Heart right ventricle (tissue), 16 donors: ENCODE data around the gene ZNF341. TPM values are rescaled to one million over a fixed set of nuclear protein-coding genes. Genes with fewer than 3 reads are reported as not detected.

Experiments
- ATAC-seq, 8 donors: fragments of 200-7000 bp; cut with Tn5 transposase; one replicate each; pipeline ENCODE4 v1.9.1; 2020; ENCODE audit warnings: mild to moderate bottlenecking in 8 of 8, moderate library complexity in 8 of 8, moderate number of reproducible peaks in 1 of 8
- DNase-seq, 2 donors: peaks; one replicate each; pipeline ENCODE4 v3.0.0-alpha.2; 2020
- H3K27ac ChIP-seq, 10 donors: fragments of 200-600 bp; sonication (generic) in 2 of 10; one replicate each; pipeline versions ENCODE4 v1.5.0 to v1.8.0; 2020 to 2022; ENCODE audit warnings: mild to moderate bottlenecking in 3 of 10
- H3K27me3 ChIP-seq, 7 donors: fragments of 200-600 bp; one replicate each; pipeline ENCODE4 v1.8.0; 2021 to 2022; ENCODE audit warnings: mild to moderate bottlenecking in 2 of 7
- H3K36me3 ChIP-seq, 9 donors: fragments of 200-600 bp; sonication (generic) in 1 of 9; one replicate each; pipeline versions ENCODE4 v1.5.0 to v1.8.0; 2020 to 2022; ENCODE audit warnings: mild to moderate bottlenecking in 2 of 9
- H3K4me1 ChIP-seq, 9 donors: fragments of 200-600 bp; sonication (generic) in 1 of 9; one replicate each; pipeline versions ENCODE4 v1.5.0 to v1.8.0; 2020 to 2022; ENCODE audit warnings: mild to moderate bottlenecking in 4 of 9
- H3K4me3 ChIP-seq, 10 donors: fragments of 200-600 bp; sonication (generic) in 2 of 10; one replicate each; pipeline versions ENCODE4 v1.5.0 to v1.8.0; 2020 to 2022; ENCODE audit warnings: mild to moderate bottlenecking in 7 of 10, moderate library complexity in 2 of 10
- H3K9me3 ChIP-seq, 11 donors: fragments of 200-600 bp in 10 of 11; sonication (generic) in 2 of 11; one replicate each; pipeline versions ENCODE4 v1.5.0 to v1.8.0; 2013 to 2022; ENCODE audit warnings: mild to moderate bottlenecking in 2 of 11, control low read depth in 1 of 11, moderate library complexity in 1 of 11
- CTCF ChIP-seq, 9 donors: fragments of 200-600 bp; sonication (generic) in 2 of 9; IDR thresholded peaks; one replicate each; pipeline versions ENCODE4 v1.5.0 to v1.8.0; 2021 to 2022; ENCODE audit warnings: antibody characterized with exemption in 9 of 9, mild to moderate bottlenecking in 5 of 9, moderate library complexity in 1 of 9
- WGBS, 2 donors: extraction: QIAGEN DNeasy Blood & Tissue Kit; methylation state at CpG; one replicate each; pipeline ENCODE4 v1.1.7; 2013; ENCODE audit warnings: inconsistent platforms in 1 of 2; 5-methylcytosine and 5-hydroxymethylcytosine counted together
- intact Hi-C, 10 donors: fragments of 100-400 bp; cut with DNase I; formaldehyde crosslinking; loops; one replicate each; pipeline versions ENCODE4 v1.11.1 to v1.14.2; 2022
- polyA plus RNA-seq, 2 donors: library from polyadenylated mRNA; stranded (reverse); fragments of 200-250 nt; gene quantifications; one replicate each; pipeline ENCODE4 v1.2.3, GENCODE V29; 2013
- total RNA-seq, 10 donors: library from RNA; stranded (reverse); fragmentation: NEBNext Ultra II Directional in 3 of 10; extraction: Animal tissue kit (Norgen Biotek cat#: 25700) in 3 of 10; gene quantifications; one replicate each; pipeline versions ENCODE4 v1.2.1 to v1.2.4, GENCODE V29; 2021 to 2023
- donor health status: Arrhythmogenic right ventricular cardiomyopathy.
- donor health status: ischemic (EF 13 %, LVEDD 7.1; RV severe dilation, severe dysfunction).
- donor health status: healthy with polysubstance abuse.
- donor health status: DM: no; HTN: yes; CAD: no.
- donor health status: DM: no; HTN: no; CAD: no.
- donor health status: ischemic (EF 25% LVEDD 6.9; RV normal size, moderate dysfunction).
- donor health status: ischemic (EF 25% LVEDD 5.7; RV mildly dilated, moderate dysfunction).
- donor health status: healthy.
- donor health status: DM: yes; HTN: yes; CAD: no.
- donor health status: Ischemic cardiomyopathy.
- donor health status: ischemic (EF 35%, LVEDD 5.7; RV mildly dilated, moderate dysfunction).
- donor health status: nonischemic (EF 11% LVEDD 7.7; RV severe dilation, severe dysfunction).
- donor health status: DM: yes; HTN: yes; CAD: no.
- donor health status: PGD.
- donor health status: ischemic (EF 29% LVEDD 5.4; RV normal size, mild dysfunction).
- donor health status: nonischemic (EF 23%, LVEDD 6.1; RV moderate dilation, normal function).

ZNF341 gene
- total and polyA plus RNA-seq, 12 donors = 0.85 to 3.7 (median 1.7) TPM

- TF ChIP-seq CTCF (IDR thresholded peaks at IDR 0.05) = peak in 2 of 9 donors; percentile 16 to 18
- Histone ChIP-seq H3K27ac (peak overlapping the region in 2 of 10 donors; percentile 45 to 53), H3K4me1 (peaks cover 34 to 94% (median 89%) of the 10 kb centered on the region in 9 donors), H3K27me3 (no peaks in the 10 kb centered on the region), H3K36me3 (peaks cover 0 to 13% (median 0%) of the 10 kb centered on the region in 9 donors), H3K9me3 (no peaks in the 10 kb centered on the region), H3K4me3 (no peak overlapping the region)
- intact Hi-C loops = no loop called here
- DNase-seq = no peak
- WGBS, 2 donors = 72 to 73% methylated on average over 8 of the region's 8 CpGs
- ATAC-seq = no peak
Measured at GRCh38 chr20:33838035-33838864, 106.5 kb downstream of the ZNF341 start.

- Histone ChIP-seq H3K4me3 (no peak overlapping the region), H3K27me3 (no peaks in the 10 kb centered on the region), H3K9me3 (no peaks in the 10 kb centered on the region), H3K4me1 (peaks cover 40 to 95% (median 91%) of the 10 kb centered on the region in 9 donors), H3K36me3 (peaks cover 0 to 7% (median 0%) of the 10 kb centered on the region in 9 donors), H3K27ac (peak overlapping the region in 5 of 10 donors; percentile 22 to 53 (median 50))
- intact Hi-C loops = no loop called here
- WGBS, 2 donors = 64% methylated on average over 3 of the region's 3 CpGs
- ATAC-seq (peak; percentile 44 to 87 (median 83)), DNase-seq (peak; percentile 45 to 62)
- TF ChIP-seq CTCF (IDR thresholded peaks at IDR 0.05) = no peak
Measured at GRCh38 chr20:33839591-33839990, 107.8 kb downstream of the ZNF341 start.

GRCh38 chr20:33840160-33840559, 108.4 kb downstream of the ZNF341 start:
- ATAC-seq = no peak
- Histone ChIP-seq H3K27me3 (no peaks in the 10 kb centered on the region), H3K27ac (peak overlapping the region in 1 of 10 donors; percentile 45), H3K36me3 (peaks cover 0 to 2% (median 0%) of the 10 kb centered on the region in 9 donors), H3K4me1 (peaks cover 40 to 97% (median 93%) of the 10 kb centered on the region in 9 donors), H3K9me3 (no peaks in the 10 kb centered on the region), H3K4me3 (no peak overlapping the region)
- no peak for DNase-seq
- no peak for TF ChIP-seq CTCF (IDR thresholded peaks at IDR 0.05)
- 86% methylated on average over 7 of the region's 7 CpGs for WGBS, 2 donors
- intact Hi-C loops = no loop called here

- DNase-seq (no peak), ATAC-seq (no peak)
- WGBS, 2 donors = 55 to 61% methylated on average over 4 of the region's 4 CpGs
Measured at GRCh38 chr20:33840759-33841435, 109.1 kb downstream of the ZNF341 start.

More at GRCh38 chr20:33840759-33841435, 109.1 kb downstream of the ZNF341 start:
- H3K27ac ChIP-seq = no peak overlapping the region
- intact Hi-C loops = no loop called here
- no peaks in the 10 kb centered on the region for H3K9me3 ChIP-seq
- H3K27me3 ChIP-seq = no peaks in the 10 kb centered on the region
- no peaks in the 10 kb centered on the region for H3K36me3 ChIP-seq
- peaks cover 40 to 97% (median 94%) of the 10 kb centered on the region in 9 donors for H3K4me1 ChIP-seq
- no peak for TF ChIP-seq CTCF (IDR thresholded peaks at IDR 0.05)
- H3K4me3 ChIP-seq = no peak overlapping the region
